GM23338 (cell line): Measurements from ENCODE around the gene KCNJ6.

Experiments used
- CREB1 ChIP-seq: fragments of 250-450 bp; sonication (Bioruptor Pico); IDR thresholded peaks from 2 replicates; pipeline ENCODE4 v1.5.0; 2020; ENCODE audit warnings: low read depth, mild to moderate bottlenecking, moderate library complexity
- ETS1 ChIP-seq: IDR thresholded peaks from 2 replicates; pipeline ENCODE4 v1.6.1; 2016; ENCODE audit warnings: antibody characterized with exemption
- EZH2 ChIP-seq: fragments of 200-600 bp; sonication (generic); IDR thresholded peaks from one replicate; pipeline ENCODE4 v1.8.0; 2017; ENCODE audit warnings: antibody characterized with exemption, mild to moderate bottlenecking, low read depth; ENCODE audit not compliant: unreplicated experiment
- EZH2phosphoT487 ChIP-seq: fragments of 200-600 bp; sonication (generic); IDR thresholded peaks from one replicate; pipeline ENCODE4 v1.8.1; 2018; ENCODE audit warnings: antibody characterized with exemption; ENCODE audit not compliant: unreplicated experiment
- JUNB ChIP-seq: IDR thresholded peaks from one replicate; pipeline ENCODE4 v1.6.1; 2016; ENCODE audit warnings: antibody characterized with exemption; ENCODE audit not compliant: unreplicated experiment
- NANOG ChIP-seq: IDR thresholded peaks from 2 replicates; pipeline ENCODE4 v1.6.1; 2016; ENCODE audit warnings: antibody characterized with exemption, borderline replicate concordance
- POLR2AphosphoS5 ChIP-seq: IDR thresholded peaks from 2 replicates; pipeline ENCODE4 v1.6.1; 2016; ENCODE audit warnings: antibody characterized with exemption, low read depth
- STAT1 ChIP-seq: IDR thresholded peaks from one replicate; pipeline ENCODE4 v1.6.1; 2016; ENCODE audit warnings: antibody characterized with exemption; ENCODE audit not compliant: unreplicated experiment
- ZNF114 ChIP-seq: fragments of 250-450 bp; sonication (Bioruptor Pico); IDR thresholded peaks from 2 replicates; pipeline ENCODE4 v1.5.0; 2020; ENCODE audit warnings: mild to moderate bottlenecking, moderate library complexity
- ZNF331 ChIP-seq: fragments of 250-450 bp; sonication (Bioruptor Pico); IDR thresholded peaks from 2 replicates; pipeline ENCODE4 v1.5.0; 2020; ENCODE audit warnings: low read depth, mild to moderate bottlenecking, moderate library complexity
- TF ChIP-seq, protein P1 (sequence below), 2 experiments: fragments of 200-600 bp in 1 of 2; sonication (generic) in 1 of 2; conservative IDR thresholded peaks; 2 replicates each; pipeline versions ENCODE4 v1.5.1 to v1.6.1; 2016 to 2017; ENCODE audit warnings: antibody characterized with exemption in 2 of 2, low read depth in 2 of 2, mild to moderate bottlenecking in 2 of 2, moderate library complexity in 1 of 2
- TF ChIP-seq, protein P2 (sequence below): IDR thresholded peaks from one replicate; pipeline ENCODE4 v1.6.1; 2018; ENCODE audit warnings: antibody characterized with exemption; ENCODE audit not compliant: unreplicated experiment

DNA sequence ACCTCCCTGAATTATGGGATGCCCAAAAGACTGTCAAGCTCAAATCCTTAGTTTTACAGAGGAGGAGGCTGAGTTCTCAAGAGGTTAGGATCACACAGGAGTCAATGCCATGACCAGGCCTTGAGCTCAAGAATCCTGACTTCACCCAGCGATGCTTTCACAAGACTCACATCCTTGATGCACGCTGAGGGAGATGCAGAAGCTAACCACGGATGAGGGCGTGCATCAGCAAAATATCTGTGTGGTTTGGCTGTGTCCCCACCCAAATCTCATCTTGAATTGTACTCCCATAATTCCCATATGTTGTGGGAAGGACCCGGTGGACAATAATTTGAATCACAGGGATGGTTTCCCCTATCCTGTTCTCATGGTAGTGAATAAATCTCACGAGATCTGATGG, 133.2 kb downstream of the KCNJ6 start:
- TF ChIP-seq, protein P1, sequence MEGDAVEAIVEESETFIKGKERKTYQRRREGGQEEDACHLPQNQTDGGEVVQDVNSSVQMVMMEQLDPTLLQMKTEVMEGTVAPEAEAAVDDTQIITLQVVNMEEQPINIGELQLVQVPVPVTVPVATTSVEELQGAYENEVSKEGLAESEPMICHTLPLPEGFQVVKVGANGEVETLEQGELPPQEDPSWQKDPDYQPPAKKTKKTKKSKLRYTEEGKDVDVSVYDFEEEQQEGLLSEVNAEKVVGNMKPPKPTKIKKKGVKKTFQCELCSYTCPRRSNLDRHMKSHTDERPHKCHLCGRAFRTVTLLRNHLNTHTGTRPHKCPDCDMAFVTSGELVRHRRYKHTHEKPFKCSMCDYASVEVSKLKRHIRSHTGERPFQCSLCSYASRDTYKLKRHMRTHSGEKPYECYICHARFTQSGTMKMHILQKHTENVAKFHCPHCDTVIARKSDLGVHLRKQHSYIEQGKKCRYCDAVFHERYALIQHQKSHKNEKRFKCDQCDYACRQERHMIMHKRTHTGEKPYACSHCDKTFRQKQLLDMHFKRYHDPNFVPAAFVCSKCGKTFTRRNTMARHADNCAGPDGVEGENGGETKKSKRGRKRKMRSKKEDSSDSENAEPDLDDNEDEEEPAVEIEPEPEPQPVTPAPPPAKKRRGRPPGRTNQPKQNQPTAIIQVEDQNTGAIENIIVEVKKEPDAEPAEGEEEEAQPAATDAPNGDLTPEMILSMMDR (conservative IDR thresholded peaks at IDR 0.05; ENCODE audit: low read depth in 2 of 2), result no peak
- TF ChIP-seq EZH2phosphoT487 (no peak), POLR2AphosphoS5 (no peak), ZNF114 (no peak), CREB1 (CRISPR knock-in tag) (no peak), EZH2 (no peak), NANOG (no peak), ZNF331 (no peak), JUNB (no peak), ETS1 (no peak), STAT1 (no peak)
- TF ChIP-seq, protein P2, sequence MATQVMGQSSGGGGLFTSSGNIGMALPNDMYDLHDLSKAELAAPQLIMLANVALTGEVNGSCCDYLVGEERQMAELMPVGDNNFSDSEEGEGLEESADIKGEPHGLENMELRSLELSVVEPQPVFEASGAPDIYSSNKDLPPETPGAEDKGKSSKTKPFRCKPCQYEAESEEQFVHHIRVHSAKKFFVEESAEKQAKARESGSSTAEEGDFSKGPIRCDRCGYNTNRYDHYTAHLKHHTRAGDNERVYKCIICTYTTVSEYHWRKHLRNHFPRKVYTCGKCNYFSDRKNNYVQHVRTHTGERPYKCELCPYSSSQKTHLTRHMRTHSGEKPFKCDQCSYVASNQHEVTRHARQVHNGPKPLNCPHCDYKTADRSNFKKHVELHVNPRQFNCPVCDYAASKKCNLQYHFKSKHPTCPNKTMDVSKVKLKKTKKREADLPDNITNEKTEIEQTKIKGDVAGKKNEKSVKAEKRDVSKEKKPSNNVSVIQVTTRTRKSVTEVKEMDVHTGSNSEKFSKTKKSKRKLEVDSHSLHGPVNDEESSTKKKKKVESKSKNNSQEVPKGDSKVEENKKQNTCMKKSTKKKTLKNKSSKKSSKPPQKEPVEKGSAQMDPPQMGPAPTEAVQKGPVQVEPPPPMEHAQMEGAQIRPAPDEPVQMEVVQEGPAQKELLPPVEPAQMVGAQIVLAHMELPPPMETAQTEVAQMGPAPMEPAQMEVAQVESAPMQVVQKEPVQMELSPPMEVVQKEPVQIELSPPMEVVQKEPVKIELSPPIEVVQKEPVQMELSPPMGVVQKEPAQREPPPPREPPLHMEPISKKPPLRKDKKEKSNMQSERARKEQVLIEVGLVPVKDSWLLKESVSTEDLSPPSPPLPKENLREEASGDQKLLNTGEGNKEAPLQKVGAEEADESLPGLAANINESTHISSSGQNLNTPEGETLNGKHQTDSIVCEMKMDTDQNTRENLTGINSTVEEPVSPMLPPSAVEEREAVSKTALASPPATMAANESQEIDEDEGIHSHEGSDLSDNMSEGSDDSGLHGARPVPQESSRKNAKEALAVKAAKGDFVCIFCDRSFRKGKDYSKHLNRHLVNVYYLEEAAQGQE, result no peak
